Measurements from ENCODE around the gene TBKBP1. TPM values are rescaled to one million over a fixed set of nuclear protein-coding genes. Genes with fewer than 3 reads are reported as not detected.

Gene TBKBP1
- total and polyA plus RNA-seq, 2 of the 4 experiments (the other 2 are of a cell fraction) = 3.4 to 8.5 TPM

GRCh38 chr17:47707056-47707804 lies 13.3 kb downstream of the TBKBP1 start:
- Histone ChIP-seq H2AK5ac (ENCODE audit: low read depth, low read length) (no peak overlapping the region), H3K4me1 (ENCODE audit: control insufficient read depth, insufficient read depth, low read length) (0 out of 2 replicates have a peak, but pooled peaks cover 1% of the 10 kb centered on the region), H2AK9ac (replicated peaks; ENCODE audit: low read depth, low read length, poor library complexity) (peak overlapping the region; percentile 8), H3K14ac (replicated peaks; ENCODE audit: low read depth, low read length) (no peak overlapping the region), H3K27ac (ENCODE audit: insufficient read depth, low read length) (no peak overlapping the region), H4K20me1 (ENCODE audit: insufficient read depth, low read length) (peaks cover 10% of the 10 kb centered on the region), H2BK15ac (ENCODE audit: low read depth, low read length) (no peak overlapping the region), H3K4me2 (ENCODE audit: low read depth, low read length) (no peak overlapping the region), H2BK5ac (ENCODE audit: low read depth, low read length, poor library complexity, severe bottlenecking) (no peak overlapping the region), H4K91ac (ENCODE audit: insufficient read depth, low read depth, low read length) (no peak overlapping the region), H3K4me3 (ENCODE audit: insufficient read depth, low read depth, low read length) (no peak overlapping the region), H3K9me3 (ENCODE audit: control insufficient read depth, insufficient read depth, low read length) (no peaks in the 10 kb centered on the region), H3K36me3 (ENCODE audit: control insufficient read depth, insufficient read depth, low read length) (peaks cover 15% of the 10 kb centered on the region; the same call in 1 of the 2 replicates), H3K23ac (ENCODE audit: low read depth, low read length) (0 out of 2 replicates have a peak overlapping the region, but pooled peaks have one; percentile 3), H4K8ac (ENCODE audit: low read depth in 2 of 2, low read length in 2 of 2) (no peak overlapping the region), H3K79me1 (ENCODE audit: low read depth in 1 of 2, low read length in 2 of 2) (no peaks in the 10 kb centered on the region), H3K4ac (ENCODE audit: low read depth, low read length) (no peak overlapping the region), H3K9me1 (ENCODE audit: insufficient read depth, low read length) (peaks cover 3% of the 10 kb centered on the region; the same call in 1 of the 2 replicates), H2BK20ac (ENCODE audit: low read depth, low read length) (no peak overlapping the region), H3K56ac (ENCODE audit: extremely low read depth, insufficient read depth, low read length) (no peak overlapping the region), H3K27me3 (ENCODE audit: control insufficient read depth, insufficient read depth, low read length) (peaks cover 4% of the 10 kb centered on the region), H2AFZ (replicated peaks; ENCODE audit: low read length, poor library complexity) (peak overlapping the region; percentile 8), H3K18ac (ENCODE audit: low read depth, low read length) (no peak overlapping the region), H3K9ac (ENCODE audit: low read depth, low read length) (no peak overlapping the region), H2BK120ac (ENCODE audit: low read depth, low read length) (no peak overlapping the region), H4K5ac (ENCODE audit: low read depth, low read length) (no peak overlapping the region)
- ATAC-seq (ENCODE audit: low read depth) (no peak), DNase-seq (peak; percentile 55)
- in situ Hi-C loops (cut with MboI; ENCODE audit: low sequenced_read_pairs) (no loop called here), intact Hi-C loops (cut with micrococcal nuclease) (no loop called here), dilution Hi-C loops (cut with HindIII; ENCODE audit: low sequenced_read_pairs, unreplicated experiment) (no loop called here)
- no CpG with 5 or more reads among the region's 4 CpGs for WGBS, 2 experiments (ENCODE audit: extremely low coverage in 2 of 2, insufficient read length in 1 of 2)
- TF ChIP-seq MXI1 (IDR thresholded peaks at IDR 0.05; ENCODE audit: borderline replicate concordance, low read depth, low read length) (no peak), RFX5 (IDR thresholded peaks at IDR 0.05; ENCODE audit: low read depth, low read length) (no peak), CEBPB (IDR thresholded peaks at IDR 0.05; ENCODE audit: low read depth, low read length) (peak; percentile 29; the same call in 1 of the 2 replicates), NFE2L2 (IDR thresholded peaks at IDR 0.05; ENCODE audit: low read depth, low read length) (no peak), RCOR1 (IDR thresholded peaks at IDR 0.05; ENCODE audit: insufficient replicate concordance, low read length) (no peak), ELK1 (IDR thresholded peaks at IDR 0.05; ENCODE audit: borderline replicate concordance, low read depth, low read length) (no peak), MAZ (IDR thresholded peaks at IDR 0.05; ENCODE audit: borderline replicate concordance, low read depth, low read length) (no peak), SMC3 (IDR thresholded peaks at IDR 0.05; ENCODE audit: low read depth, low read length) (no peak), CTCF (conservative IDR thresholded peaks at IDR 0.05; ENCODE audit: low read depth, low read length) (no peak)
- POLR2A ChIA-PET (ENCODE audit: unreplicated experiment) = no interaction called here
- no TSS peak for BruUV-seq (replicated peaks)
- CTCF ChIA-PET = interaction anchor here (1.0 to 1.5 kb wide), 2 partner anchors 8 to 11 kb away, joined by 3 to 8 read pairs; no protein-coding TSS in a partner anchor

Measured in IMR-90 (cell line).